Adrenal gland (tissue), 12 donors: Measurements from ENCODE around the gene CIRBP. TPM values are rescaled to one million over a fixed set of nuclear protein-coding genes. Genes with fewer than 3 reads are reported as not detected.
"Not testable (repeated sequence)": the region's sequence is repeated elsewhere in the genome, so short reads cannot be mapped to it uniquely, and the experiment has no call there.

Experiments used
- DNase-seq, 7 donors: peaks; one replicate each; pipeline ENCODE4 v3.0.0-alpha.2; 2019 to 2020
- H3K27ac ChIP-seq, 5 donors: fragments of 200-600 bp; sonication (generic) in 4 of 5; 1 replicate in 3 of 5; 2 replicates in 2 of 5; pipeline versions ENCODE4 v1.5.1 to v1.8.0; 2016 to 2020; ENCODE audit warnings: mild to moderate bottlenecking in 1 of 5
- H3K27me3 ChIP-seq: fragments of 200-600 bp; 2 replicates; pipeline ENCODE4 v1.8.0; 2021
- H3K36me3 ChIP-seq, 2 donors: fragments of 200-600 bp; replicated peaks in 1 of 2; 1 replicate in 1 of 2; 2 replicates in 1 of 2; pipeline versions ENCODE4 v1.5.1 to v1.8.0; 2018 to 2022
- H3K4me1 ChIP-seq, 2 donors: fragments of 200-600 bp; replicated peaks in 1 of 2; 1 replicate in 1 of 2; 2 replicates in 1 of 2; pipeline versions ENCODE4 v1.5.1 to v1.8.0; 2018 to 2021
- H3K4me3 ChIP-seq, 4 donors: fragments of 200-600 bp; sonication (generic) in 3 of 4; one replicate each; pipeline ENCODE4 v1.5.1; 2016 to 2018
- H3K9me3 ChIP-seq, 3 donors: fragments of 200-600 bp; sonication (generic) in 1 of 3; replicated peaks in 1 of 3; 1 replicate in 2 of 3; 2 replicates in 1 of 3; pipeline versions ENCODE4 v1.5.1 to v1.8.0; 2016 to 2021
- POLR2A ChIP-seq, 2 donors: fragments of 450-650 bp; IDR thresholded peaks; one replicate each; pipeline ENCODE4 v1.6.1; 2017; ENCODE audit warnings: antibody characterized with exemption in 2 of 2, mild to moderate bottlenecking in 2 of 2, moderate library complexity in 1 of 2
- WGBS, 4 donors: extraction: QIAGEN DNeasy Blood & Tissue Kit in 2 of 4; methylation state at CpG; one replicate each; pipeline versions ENCODE4 v1.1.5 to v1.1.7; 2013 to 2017; 5-methylcytosine and 5-hydroxymethylcytosine counted together
- intact Hi-C, 2 donors: fragments of 100-400 bp; cut with DNase I; formaldehyde crosslinking; loops; one replicate each; pipeline versions ENCODE4 v1.14.1 to v1.15.0; 2022 to 2023
- polyA plus RNA-seq, 3 donors: library from polyadenylated mRNA; stranded (reverse); fragments of 200-250 nt in 2 of 3; fragments of 350-450 nt in 1 of 3; fragmentation: Illumina TruSeq in 1 of 3; extraction: RNeasy Lipid Tissue Mini Kit (QIAGEN cat#74804) in 1 of 3; gene quantifications; one replicate each; pipeline ENCODE4 v1.2.3, GENCODE V29; 2013 to 2014
- total RNA-seq, 9 donors: library from RNA; depleted of rRNA in 4 of 9; stranded (reverse); fragments of >200 nt in 4 of 9; fragments of 120-200 nt in 1 of 9; fragmentation: NEBNext Ultra II Directional in 1 of 9; extraction: Animal tissue kit (Norgen Biotek cat#: 25700) in 1 of 9; gene quantifications; one replicate each; pipeline versions ENCODE4 v1.1.0 to v1.2.4, GENCODE V29; 2013 to 2023
- TF ChIP-seq, protein P1 (sequence below), 6 experiments: fragments of 450-650 bp in 4 of 6; fragments of 200-600 bp in 2 of 6; sonication (generic) in 1 of 6; IDR thresholded peaks; 1 replicate in 5 of 6; 2 replicates in 1 of 6; pipeline versions ENCODE4 v1.5.1 to v1.8.0; 2016 to 2021; ENCODE audit warnings: antibody characterized with exemption in 6 of 6, mild to moderate bottlenecking in 2 of 6, moderate library complexity in 1 of 6
- donor health status: healthy with polysubstance abuse.
- donor health status: Bipolar disorder and iron deficiency.
- donor health status: DM: yes; HTN: yes; CAD: no.
- donor health status: DM: no; HTN: no; CAD: no.
- donor health status: DM: no; HTN: no; CAD: no.
- donor health status: DM: yes; HTN: yes; CAD: no.

The CIRBP gene
- total and polyA plus RNA-seq, 12 donors: 317 to 1,164 (median 685) TPM

DNA sequence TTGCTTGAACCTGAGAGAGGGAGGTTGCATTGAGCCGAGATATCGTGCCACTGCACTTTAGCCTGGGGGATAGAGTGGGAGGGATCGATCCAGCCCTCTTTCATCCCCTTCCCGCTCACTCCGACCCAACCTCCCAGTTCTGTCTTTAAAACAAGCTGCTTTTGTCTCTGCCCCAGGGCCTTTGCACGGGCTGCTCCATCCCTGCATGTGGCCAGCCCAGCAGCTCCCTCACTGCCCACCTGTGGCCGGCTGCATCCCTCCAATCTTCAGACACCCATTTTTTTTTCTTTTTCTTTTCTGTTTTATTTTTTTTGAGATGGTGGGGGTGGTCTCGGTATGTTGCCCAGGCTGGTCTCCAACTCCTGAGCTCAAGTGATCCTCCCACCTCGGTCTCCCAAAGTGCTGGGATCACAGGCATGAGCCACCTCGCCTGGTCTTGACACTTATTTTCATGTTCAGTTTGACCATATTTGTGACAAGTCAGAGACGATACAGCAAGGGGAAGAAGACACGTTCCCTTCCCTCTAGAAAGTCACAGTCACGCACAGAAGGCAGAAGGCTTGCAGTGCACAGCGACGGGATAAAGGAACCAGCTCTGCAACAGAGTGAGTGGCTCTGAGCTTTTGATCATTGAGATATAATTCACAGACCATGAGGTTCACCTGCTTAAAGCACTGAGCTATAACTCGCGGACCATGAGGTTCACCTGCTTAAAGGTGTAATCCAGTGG, 48.3 kb downstream of the CIRBP start:
- intact Hi-C loops: loop anchor here in 1 of 2 donors (10.0 kb wide), 1 partner anchor 127 kb away; no protein-coding TSS in a partner anchor
- no peak for DNase-seq
- WGBS, 4 donors: 74 to 76% (median 75%) methylated on average over 17 of the region's 17 CpGs
- Histone ChIP-seq H3K27ac (no peak overlapping the region), H3K4me1 (peaks cover 4 to 6% of the 10 kb centered on the region in 2 donors), H3K4me3 (no peak overlapping the region), H3K36me3 (no peaks in the 10 kb centered on the region), H3K27me3 (peaks cover 32% of the 10 kb centered on the region), H3K9me3 (no peaks in the 10 kb centered on the region)
- no peak for TF ChIP-seq POLR2A (IDR thresholded peaks at IDR 0.05)
- TF ChIP-seq, protein P1, sequence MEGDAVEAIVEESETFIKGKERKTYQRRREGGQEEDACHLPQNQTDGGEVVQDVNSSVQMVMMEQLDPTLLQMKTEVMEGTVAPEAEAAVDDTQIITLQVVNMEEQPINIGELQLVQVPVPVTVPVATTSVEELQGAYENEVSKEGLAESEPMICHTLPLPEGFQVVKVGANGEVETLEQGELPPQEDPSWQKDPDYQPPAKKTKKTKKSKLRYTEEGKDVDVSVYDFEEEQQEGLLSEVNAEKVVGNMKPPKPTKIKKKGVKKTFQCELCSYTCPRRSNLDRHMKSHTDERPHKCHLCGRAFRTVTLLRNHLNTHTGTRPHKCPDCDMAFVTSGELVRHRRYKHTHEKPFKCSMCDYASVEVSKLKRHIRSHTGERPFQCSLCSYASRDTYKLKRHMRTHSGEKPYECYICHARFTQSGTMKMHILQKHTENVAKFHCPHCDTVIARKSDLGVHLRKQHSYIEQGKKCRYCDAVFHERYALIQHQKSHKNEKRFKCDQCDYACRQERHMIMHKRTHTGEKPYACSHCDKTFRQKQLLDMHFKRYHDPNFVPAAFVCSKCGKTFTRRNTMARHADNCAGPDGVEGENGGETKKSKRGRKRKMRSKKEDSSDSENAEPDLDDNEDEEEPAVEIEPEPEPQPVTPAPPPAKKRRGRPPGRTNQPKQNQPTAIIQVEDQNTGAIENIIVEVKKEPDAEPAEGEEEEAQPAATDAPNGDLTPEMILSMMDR (IDR thresholded peaks at IDR 0.05): no peak

DNA sequence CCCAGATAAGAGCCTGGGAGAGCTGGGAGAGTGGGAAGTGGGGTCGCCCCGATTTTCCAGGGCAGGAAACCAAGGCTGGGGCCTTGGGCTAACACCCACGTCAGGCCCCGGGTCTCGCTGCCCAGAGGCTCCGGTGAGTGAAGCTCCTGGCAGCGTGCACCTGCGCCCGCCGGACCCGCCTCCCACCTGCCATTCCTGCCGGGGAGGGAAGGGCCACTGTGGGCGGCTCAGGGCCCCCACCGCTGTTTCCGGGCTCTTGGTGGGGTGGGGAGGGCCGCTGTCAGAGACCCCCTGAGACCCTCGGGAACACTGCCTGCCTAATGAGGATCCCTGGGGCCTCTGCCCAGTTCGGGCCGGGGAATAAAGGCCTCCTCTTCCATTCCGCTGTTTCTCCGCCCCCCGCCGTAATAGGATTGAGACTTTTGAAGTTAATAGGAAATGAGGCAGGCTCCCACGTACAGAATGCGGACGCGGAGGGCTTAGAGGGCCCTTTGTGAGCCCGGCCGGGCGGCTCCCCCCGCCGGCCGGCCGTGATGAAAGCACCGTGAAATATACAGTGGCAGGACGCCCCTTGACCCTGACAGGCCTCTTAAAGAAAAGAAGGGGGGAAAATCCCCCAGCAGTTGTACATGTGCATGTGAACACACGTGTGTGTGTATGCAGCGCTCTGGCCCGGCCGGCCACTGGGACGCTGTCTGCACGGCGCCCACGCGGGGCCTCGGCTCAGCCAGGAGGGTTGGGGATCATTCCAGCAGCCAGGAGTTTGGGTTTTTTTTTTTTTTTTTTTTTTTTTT, 49.7 kb downstream of the CIRBP start:
- TF ChIP-seq POLR2A (IDR thresholded peaks at IDR 0.05): no peak
- TF ChIP-seq, protein P1 (IDR thresholded peaks at IDR 0.05): no peak
- 55 to 76% (median 61%) methylated on average over 20 to 46 of the region's 46 CpGs for WGBS, 4 donors
- peaks cover 4 to 6% of the 10 kb centered on the region in 2 donors for H3K4me1 ChIP-seq
- no peak for DNase-seq
- H3K27ac ChIP-seq: no peak overlapping the region
- no peaks in the 10 kb centered on the region for H3K9me3 ChIP-seq
- no peak overlapping the region for H3K4me3 ChIP-seq
- peaks cover 28% of the 10 kb centered on the region for H3K27me3 ChIP-seq
- intact Hi-C loops: loop anchor here in 1 of 2 donors (10.0 kb wide), 1 partner anchor 126 kb away; no protein-coding TSS in a partner anchor
- H3K36me3 ChIP-seq: no peaks in the 10 kb centered on the region

DNA sequence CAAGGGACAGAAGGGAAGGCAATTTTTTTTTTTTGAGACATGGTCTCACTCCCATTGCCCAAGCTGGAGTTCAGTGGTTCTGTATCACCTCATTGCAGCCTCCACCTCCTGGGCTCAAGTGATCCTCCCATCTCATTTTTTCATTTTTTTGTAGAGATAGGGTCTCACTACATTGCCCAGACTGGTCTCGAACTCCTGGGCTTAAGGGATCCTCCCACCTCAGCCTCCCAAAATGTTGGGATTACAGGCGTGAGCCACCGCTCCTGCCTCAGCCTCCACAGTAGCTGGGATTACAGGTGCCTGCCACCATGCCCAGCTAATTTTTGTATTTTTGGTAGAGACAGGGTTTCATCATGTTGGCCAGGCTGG, 51.1 kb downstream of the CIRBP start:
- intact Hi-C loops: not testable (repeated sequence)
- peaks cover 30% of the 10 kb centered on the region for H3K27me3 ChIP-seq

DNA sequence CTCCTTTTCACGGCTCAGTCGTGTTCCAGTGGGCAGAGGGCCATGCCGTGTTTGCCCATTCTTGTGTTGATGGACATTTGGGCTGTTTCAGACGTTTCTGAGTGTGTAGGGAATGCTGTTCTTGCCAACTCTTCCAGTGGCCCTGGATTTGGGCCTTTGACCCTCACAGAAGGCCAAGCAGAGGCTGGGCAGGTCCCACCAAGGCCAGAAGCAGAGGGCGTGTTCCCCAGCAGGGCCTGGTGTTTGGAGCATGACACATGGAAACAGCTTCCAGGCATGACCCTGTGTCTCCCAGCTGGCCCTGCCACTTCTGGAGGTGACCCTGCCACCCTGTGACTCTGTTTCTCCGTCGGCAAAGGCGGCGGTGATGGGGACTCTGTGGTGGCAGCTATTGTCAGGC, 52.4 kb downstream of the CIRBP start:
- Histone ChIP-seq H3K36me3 (no peaks in the 10 kb centered on the region), H3K27ac (no peak overlapping the region), H3K4me1 (peaks cover 10 to 11% of the 10 kb centered on the region in 2 donors), H3K4me3 (no peak overlapping the region), H3K27me3 (peaks cover 17% of the 10 kb centered on the region), H3K9me3 (no peaks in the 10 kb centered on the region)
- TF ChIP-seq, protein P1 (IDR thresholded peaks at IDR 0.05): no peak
- no peak for TF ChIP-seq POLR2A (IDR thresholded peaks at IDR 0.05)
- WGBS, 4 donors: 40 to 51% (median 49%) methylated on average over 3 to 9 of the region's 9 CpGs
- DNase-seq: peak in 2 of 7 donors; percentile 42 to 49
- intact Hi-C loops: no loop called here

More for the DNA sequence above, 51.1 kb downstream of the CIRBP start:
- not testable (repeated sequence) for H3K4me3 ChIP-seq, DNase-seq, H3K27ac ChIP-seq, H3K9me3 ChIP-seq, H3K36me3 ChIP-seq
- H3K4me1 ChIP-seq: peaks cover 13 to 14% of the 10 kb centered on the region in 2 donors
- 92 to 93% (median 92%) methylated on average over 3 of the region's 3 CpGs for WGBS, 4 donors
